Suprapubic skin (tissue), 3 donors: ENCODE results near the gene LRG1.

Experiments
- CTCF ChIP-seq, 2 donors: fragments of 200-600 bp in 1 of 2; fragments of 450-650 bp in 1 of 2; sonication (generic) in 1 of 2; IDR thresholded peaks; one replicate each; pipeline ENCODE4 v1.5.1; 2016 to 2019; ENCODE audit warnings: antibody characterized with exemption in 2 of 2, mild to moderate bottlenecking in 1 of 2, moderate library complexity in 1 of 2
- EP300 ChIP-seq: sonication (generic); formaldehyde crosslinking; IDR thresholded peaks from one replicate; pipeline ENCODE4 v1.6.1; 2017; ENCODE audit warnings: antibody characterized with exemption
- POLR2A ChIP-seq, 2 donors: fragments of 450-650 bp; IDR thresholded peaks; one replicate each; pipeline ENCODE4 v1.6.1; 2017; ENCODE audit warnings: antibody characterized with exemption in 2 of 2, mild to moderate bottlenecking in 2 of 2, moderate library complexity in 2 of 2

GRCh38 chr19:4493929-4494690 lies 45.7 kb downstream of the LRG1 start:
- TF ChIP-seq CTCF (IDR thresholded peaks at IDR 0.05), result no peak
- TF ChIP-seq EP300, result no peak
- no peak for TF ChIP-seq POLR2A (IDR thresholded peaks at IDR 0.05)
